HEK293 (cell line): ENCODE data around the gene NBPF4.

Source experiments
- BCL11B ChIP-seq: fragments of 450-650 bp; formaldehyde crosslinking; IDR thresholded peaks from 2 replicates; pipeline ENCODE4 v1.5.1; 2016; ENCODE audit warnings: low read depth, missing biosample characterization, missing genetic modification characterization
- CTCF ChIP-seq: fragments of 450-650 bp; formaldehyde crosslinking; IDR thresholded peaks from 2 replicates; pipeline ENCODE4 v1.5.1; 2016; ENCODE audit warnings: missing biosample characterization, missing genetic modification characterization
- KLF17 ChIP-seq: fragments of 450-650 bp; formaldehyde crosslinking; IDR thresholded peaks from 2 replicates; pipeline ENCODE4 v1.5.1; 2016; ENCODE audit warnings: missing biosample characterization, missing genetic modification characterization
- OSR2 ChIP-seq: fragments of 450-650 bp; formaldehyde crosslinking; IDR thresholded peaks from 2 replicates; pipeline ENCODE4 v1.5.1; 2016; ENCODE audit warnings: missing biosample characterization, missing genetic modification characterization
- YY1 ChIP-seq: fragments of 450-650 bp; formaldehyde crosslinking; IDR thresholded peaks from 2 replicates; pipeline ENCODE4 v1.5.1; 2018; ENCODE audit warnings: missing biosample characterization, missing genetic modification characterization
- ZBTB17 ChIP-seq: fragments of 450-650 bp; formaldehyde crosslinking; IDR thresholded peaks from 2 replicates; pipeline ENCODE4 v1.5.1; 2016; ENCODE audit warnings: missing biosample characterization, missing genetic modification characterization
- ZNF146 ChIP-seq: fragments of 450-650 bp; formaldehyde crosslinking; IDR thresholded peaks from 2 replicates; pipeline ENCODE4 v1.5.1; 2016; ENCODE audit warnings: missing biosample characterization, missing genetic modification characterization
- ZNF184 ChIP-seq: fragments of 450-650 bp; IDR thresholded peaks from 2 replicates; pipeline ENCODE4 v1.5.1; 2018; ENCODE audit warnings: missing biosample characterization, mild to moderate bottlenecking, missing genetic modification characterization
- ZNF239 ChIP-seq: fragments of 450-650 bp; formaldehyde crosslinking; IDR thresholded peaks from 2 replicates; pipeline ENCODE4 v1.5.1; 2016; ENCODE audit warnings: missing biosample characterization, missing genetic modification characterization
- ZNF24 ChIP-seq: fragments of 450-650 bp; formaldehyde crosslinking; IDR thresholded peaks from 2 replicates; pipeline ENCODE4 v1.5.1; 2016; ENCODE audit warnings: missing biosample characterization, missing genetic modification characterization
- ZNF561 ChIP-seq: fragments of 450-650 bp; IDR thresholded peaks from 2 replicates; pipeline ENCODE4 v1.5.1; 2018; ENCODE audit warnings: missing biosample characterization, missing genetic modification characterization, borderline replicate concordance
- ZNF571 ChIP-seq: fragments of 450-650 bp; formaldehyde crosslinking; IDR thresholded peaks from 2 replicates; pipeline ENCODE4 v1.5.0; 2017; ENCODE audit warnings: missing biosample characterization, missing genetic modification characterization
- ZNF639 ChIP-seq: fragments of 450-650 bp; formaldehyde crosslinking; IDR thresholded peaks from 2 replicates; pipeline ENCODE4 v1.5.1; 2016; ENCODE audit warnings: missing biosample characterization, missing genetic modification characterization
- ZNF776 ChIP-seq: fragments of 450-650 bp; formaldehyde crosslinking; IDR thresholded peaks from 2 replicates; pipeline ENCODE4 v1.5.0; 2017; ENCODE audit warnings: missing biosample characterization, missing genetic modification characterization, borderline replicate concordance

GRCh38 chr1:108208724-108209446 lies 35.0 kb downstream of the NBPF4 start:
- TF ChIP-seq ZNF776 (tag by site-specific recombination) (no peak), CTCF (tag by site-specific recombination) (no peak), ZNF24 (no peak), YY1 (tag by site-specific recombination) (no peak), ZNF239 (tag by site-specific recombination) (no peak), ZNF639 (tag by site-specific recombination) (no peak), ZNF146 (tag by site-specific recombination) (no peak), BCL11B (tag by site-specific recombination) (no peak), KLF17 (tag by site-specific recombination) (no peak), ZNF571 (tag by site-specific recombination) (no peak), OSR2 (no peak), ZNF184 (no peak), ZNF561 (tag by site-specific recombination) (no peak), ZBTB17 (no peak)
